HepG2 (cell line): ENCODE data around the gene SLC44A4.

Source experiments
- HOXA9 ChIP-seq: sonication (generic); formaldehyde crosslinking; IDR thresholded peaks from 2 replicates; pipeline ENCODE4 v1.8.1; 2022; ENCODE audit warnings: missing genetic modification reagents, mild to moderate bottlenecking, moderate library complexity, borderline replicate concordance
- JUN ChIP-seq: sonication (generic); formaldehyde crosslinking; IDR thresholded peaks from 2 replicates; pipeline ENCODE4 v1.4.0; 2020; ENCODE audit warnings: mild to moderate bottlenecking, missing genetic modification reagents
- KDM1A ChIP-seq: IDR thresholded peaks from 2 replicates; pipeline ENCODE4 v1.6.1; 2016; ENCODE audit warnings: missing compliant biosample characterization
- POLR2A ChIP-seq, 2 experiments: IDR thresholded peaks; 2 replicates each; pipeline ENCODE4 v1.6.1; 2011; ENCODE audit warnings: low read depth in 2 of 2, low read length in 2 of 2, mild to moderate bottlenecking in 1 of 2, moderate library complexity in 1 of 2; ENCODE audit not compliant: insufficient read depth in 1 of 2
- SP140L ChIP-seq: sonication (generic); formaldehyde crosslinking; IDR thresholded peaks from 2 replicates; pipeline ENCODE4 v1.4.0; 2020; ENCODE audit warnings: missing genetic modification reagents, borderline replicate concordance
- SRSF1 ChIP-seq: fragments of 200-400 bp; formaldehyde crosslinking; optimal IDR thresholded peaks from 2 replicates; pipeline ENCODE3; 2017; ENCODE audit warnings: mild to moderate bottlenecking, low read depth, low read length, moderate library complexity
- TBP ChIP-seq: sonication (generic); formaldehyde crosslinking; IDR thresholded peaks from 2 replicates; pipeline ENCODE4 v1.5.0; 2020; ENCODE audit warnings: missing genetic modification reagents
- ZBTB1 ChIP-seq: sonication (generic); formaldehyde crosslinking; IDR thresholded peaks from 2 replicates; pipeline ENCODE4 v1.4.0; 2020; ENCODE audit warnings: missing genetic modification reagents, borderline replicate concordance
- ZFP41 ChIP-seq: sonication (generic); formaldehyde crosslinking; IDR thresholded peaks from 2 replicates; pipeline ENCODE4 v1.4.0; 2020; ENCODE audit warnings: mild to moderate bottlenecking, missing genetic modification reagents, borderline replicate concordance
- ZNF431 ChIP-seq: sonication (generic); formaldehyde crosslinking; IDR thresholded peaks from 2 replicates; pipeline ENCODE4 v1.9.0; 2022; ENCODE audit warnings: missing genetic modification reagents, low read depth, mild to moderate bottlenecking, borderline replicate concordance
- ZNF572 ChIP-seq: sonication (generic); formaldehyde crosslinking; IDR thresholded peaks from 2 replicates; pipeline ENCODE4 v1.5.1; 2020; ENCODE audit warnings: mild to moderate bottlenecking, missing genetic modification reagents
- ZNF780A ChIP-seq: sonication (generic); formaldehyde crosslinking; IDR thresholded peaks from 2 replicates; pipeline ENCODE4 v1.8.0; 2022; ENCODE audit warnings: mild to moderate bottlenecking, missing genetic modification reagents, moderate library complexity
- ZSCAN12 ChIP-seq: sonication (generic); formaldehyde crosslinking; IDR thresholded peaks from 2 replicates; pipeline ENCODE4 v1.9.0; 2021; ENCODE audit warnings: mild to moderate bottlenecking, missing genetic modification reagents
- TF ChIP-seq, protein P1 (sequence below): sonication (generic); formaldehyde crosslinking; IDR thresholded peaks from 2 replicates; pipeline ENCODE4 v1.4.0; 2020; ENCODE audit warnings: missing genetic modification reagents

GRCh38 chr6:31837369-31838113 lies 41.3 kb downstream of the SLC44A4 start:
- TF ChIP-seq SP140L = no peak
- TF ChIP-seq, protein P1, sequence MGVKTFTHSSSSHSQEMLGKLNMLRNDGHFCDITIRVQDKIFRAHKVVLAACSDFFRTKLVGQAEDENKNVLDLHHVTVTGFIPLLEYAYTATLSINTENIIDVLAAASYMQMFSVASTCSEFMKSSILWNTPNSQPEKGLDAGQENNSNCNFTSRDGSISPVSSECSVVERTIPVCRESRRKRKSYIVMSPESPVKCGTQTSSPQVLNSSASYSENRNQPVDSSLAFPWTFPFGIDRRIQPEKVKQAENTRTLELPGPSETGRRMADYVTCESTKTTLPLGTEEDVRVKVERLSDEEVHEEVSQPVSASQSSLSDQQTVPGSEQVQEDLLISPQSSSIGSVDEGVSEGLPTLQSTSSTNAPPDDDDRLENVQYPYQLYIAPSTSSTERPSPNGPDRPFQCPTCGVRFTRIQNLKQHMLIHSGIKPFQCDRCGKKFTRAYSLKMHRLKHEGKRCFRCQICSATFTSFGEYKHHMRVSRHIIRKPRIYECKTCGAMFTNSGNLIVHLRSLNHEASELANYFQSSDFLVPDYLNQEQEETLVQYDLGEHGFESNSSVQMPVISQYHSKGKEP (CRISPR knock-in tag) = no peak
- TF ChIP-seq ZNF780A (CRISPR knock-in tag) = no peak
- no peak for TF ChIP-seq JUN (CRISPR knock-in tag)
- TF ChIP-seq ZNF572 (CRISPR knock-in tag) = no peak
- no peak for TF ChIP-seq POLR2A (IDR thresholded peaks at IDR 0.05; ENCODE audit: insufficient read depth in 1 of 2, low read depth in 2 of 2, low read length in 2 of 2)
- TF ChIP-seq ZNF431 (CRISPR knock-in tag) = no peak
- no peak for TF ChIP-seq HOXA9 (CRISPR knock-in tag)
- TF ChIP-seq KDM1A (CRISPR knock-in tag) = no peak
- no peak for TF ChIP-seq SRSF1
- TF ChIP-seq ZBTB1 (CRISPR knock-in tag) = no peak
- TF ChIP-seq ZSCAN12 (CRISPR knock-in tag) = no peak
- no peak for TF ChIP-seq ZFP41 (CRISPR knock-in tag)
- TF ChIP-seq TBP (CRISPR knock-in tag) = no peak
